ENCODE results near the gene ZNF142.

Gene ZNF142, protein sequence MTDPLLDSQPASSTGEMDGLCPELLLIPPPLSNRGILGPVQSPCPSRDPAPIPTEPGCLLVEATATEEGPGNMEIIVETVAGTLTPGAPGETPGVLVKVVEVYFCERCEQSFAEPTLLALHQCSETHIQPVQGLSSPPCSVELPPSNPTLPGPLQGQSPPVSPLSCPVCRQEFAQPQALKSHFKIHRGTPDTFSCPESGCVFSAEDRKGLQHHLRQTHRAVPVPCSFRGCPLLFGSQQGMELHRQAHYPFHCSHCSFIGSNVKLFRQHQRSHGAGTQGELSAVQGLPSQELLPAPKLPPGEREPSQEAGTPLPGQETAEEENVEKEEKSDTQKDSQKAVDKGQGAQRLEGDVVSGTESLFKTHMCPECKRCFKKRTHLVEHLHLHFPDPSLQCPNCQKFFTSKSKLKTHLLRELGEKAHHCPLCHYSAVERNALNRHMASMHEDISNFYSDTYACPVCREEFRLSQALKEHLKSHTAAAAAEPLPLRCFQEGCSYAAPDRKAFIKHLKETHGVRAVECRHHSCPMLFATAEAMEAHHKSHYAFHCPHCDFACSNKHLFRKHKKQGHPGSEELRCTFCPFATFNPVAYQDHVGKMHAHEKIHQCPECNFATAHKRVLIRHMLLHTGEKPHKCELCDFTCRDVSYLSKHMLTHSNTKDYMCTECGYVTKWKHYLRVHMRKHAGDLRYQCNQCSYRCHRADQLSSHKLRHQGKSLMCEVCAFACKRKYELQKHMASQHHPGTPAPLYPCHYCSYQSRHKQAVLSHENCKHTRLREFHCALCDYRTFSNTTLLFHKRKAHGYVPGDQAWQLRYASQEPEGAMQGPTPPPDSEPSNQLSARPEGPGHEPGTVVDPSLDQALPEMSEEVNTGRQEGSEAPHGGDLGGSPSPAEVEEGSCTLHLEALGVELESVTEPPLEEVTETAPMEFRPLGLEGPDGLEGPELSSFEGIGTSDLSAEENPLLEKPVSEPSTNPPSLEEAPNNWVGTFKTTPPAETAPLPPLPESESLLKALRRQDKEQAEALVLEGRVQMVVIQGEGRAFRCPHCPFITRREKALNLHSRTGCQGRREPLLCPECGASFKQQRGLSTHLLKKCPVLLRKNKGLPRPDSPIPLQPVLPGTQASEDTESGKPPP (N-terminal part only)

DNA sequence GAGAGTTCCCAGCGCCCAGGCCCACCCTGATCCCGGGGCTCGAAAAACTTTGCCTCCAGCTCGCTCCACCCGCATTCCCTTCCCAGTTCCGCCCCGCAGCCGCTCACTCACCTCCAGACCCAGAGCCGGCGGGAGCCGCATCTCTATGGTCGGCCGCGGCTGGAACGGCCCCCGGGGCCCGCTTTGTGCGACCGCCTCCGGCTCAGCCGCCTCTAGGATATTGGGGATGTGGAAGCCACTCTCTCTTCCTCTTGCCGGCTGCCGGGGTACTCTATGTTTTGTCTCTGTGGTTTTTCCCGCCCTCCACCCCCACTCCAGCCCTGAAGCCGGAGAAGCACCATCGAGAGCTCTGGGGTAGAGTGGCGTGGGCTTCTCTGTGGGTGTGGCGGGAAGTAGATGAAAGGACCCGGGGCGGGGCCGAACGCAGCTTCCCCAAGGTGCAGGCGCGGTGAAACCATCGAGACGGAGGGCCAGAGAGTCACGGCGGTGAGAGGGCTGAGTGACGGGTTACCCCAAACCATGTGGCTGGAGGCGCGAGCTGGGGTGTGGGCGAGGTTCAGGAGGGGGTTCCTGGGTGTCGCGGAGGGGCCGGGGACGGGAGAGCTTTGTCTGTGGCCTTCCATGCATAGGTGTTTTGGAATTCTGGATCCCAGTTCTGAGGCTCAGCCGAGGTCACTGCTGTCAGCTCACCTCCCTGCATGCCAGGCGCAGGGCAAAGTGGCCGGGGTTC lies at the start of gene ZNF142, which contains the start of gene BCS1L:
Gene ZNF142 (minus strand): TSS at position 366 of the 730 bp plus-strand sequence. CDS start 3,194 bp downstream, outside the sequence.
Gene BCS1L (plus strand): TSS at position 426 of the 730 bp plus-strand sequence. CDS start 1,305 bp downstream, outside the sequence.
- DNase-seq: peak; percentile 95

DNA sequence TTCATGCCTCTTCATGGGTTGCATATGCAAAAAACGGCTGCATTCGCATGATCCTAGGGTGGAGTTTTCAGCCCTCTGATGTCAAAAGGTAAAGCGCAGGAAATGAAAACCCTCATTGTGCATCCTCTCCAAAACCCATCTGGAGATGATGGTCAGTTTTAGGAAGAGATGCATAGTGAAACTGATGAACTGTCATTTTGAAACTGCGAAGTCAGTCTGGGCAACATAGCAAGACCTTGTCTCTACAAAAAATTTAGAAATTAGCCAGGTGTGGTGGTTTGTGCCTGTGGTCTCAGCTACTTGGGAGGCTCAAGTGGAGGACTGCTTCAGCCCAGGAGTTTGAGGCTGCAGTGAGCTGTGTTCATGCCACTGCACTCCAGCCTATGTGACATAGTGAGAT lies 48.7 kb upstream of the ZNF142 start:
- no peak for DNase-seq

DNA sequence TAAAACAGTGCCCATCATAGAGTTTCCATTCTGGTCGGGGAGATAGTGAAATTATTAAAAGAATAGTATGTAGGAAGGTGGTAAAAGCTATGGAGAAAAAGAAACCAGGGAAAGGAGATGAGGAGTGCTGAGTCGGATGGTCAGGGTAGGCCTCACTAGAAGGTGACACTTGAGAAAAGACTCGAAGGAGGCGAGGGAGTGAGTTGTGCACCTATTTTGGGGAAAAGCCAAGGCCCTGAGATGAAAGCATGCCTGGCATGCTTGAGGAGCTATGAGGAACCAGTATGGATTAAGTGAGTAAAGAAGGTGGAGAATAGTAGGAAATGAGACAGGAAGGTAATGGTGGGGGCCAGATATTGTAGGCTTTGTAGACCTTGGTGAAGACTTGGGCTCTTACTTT lies 43.9 kb upstream of the ZNF142 start:
- DNase-seq: no peak

DNA sequence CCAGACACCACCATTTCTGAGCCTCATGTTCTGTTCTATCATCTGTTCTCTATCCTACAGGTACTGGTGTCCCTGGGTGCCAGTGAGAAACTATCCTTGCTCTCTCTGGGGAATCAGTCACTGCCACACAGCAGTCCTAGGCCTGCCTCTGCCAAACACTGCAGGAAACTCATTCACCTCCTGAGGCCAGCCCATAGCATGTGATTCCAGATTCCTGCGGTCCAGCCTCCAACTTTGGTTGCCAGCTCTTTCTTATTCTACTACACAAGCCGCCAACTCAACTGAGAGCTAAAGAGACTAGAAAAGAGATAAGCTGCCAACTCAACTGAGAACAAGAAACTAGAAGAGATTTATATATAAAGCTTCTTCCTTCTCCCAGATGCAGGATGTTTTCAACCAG lies 42.4 kb upstream of the ZNF142 start:
- no peak for DNase-seq

DNA sequence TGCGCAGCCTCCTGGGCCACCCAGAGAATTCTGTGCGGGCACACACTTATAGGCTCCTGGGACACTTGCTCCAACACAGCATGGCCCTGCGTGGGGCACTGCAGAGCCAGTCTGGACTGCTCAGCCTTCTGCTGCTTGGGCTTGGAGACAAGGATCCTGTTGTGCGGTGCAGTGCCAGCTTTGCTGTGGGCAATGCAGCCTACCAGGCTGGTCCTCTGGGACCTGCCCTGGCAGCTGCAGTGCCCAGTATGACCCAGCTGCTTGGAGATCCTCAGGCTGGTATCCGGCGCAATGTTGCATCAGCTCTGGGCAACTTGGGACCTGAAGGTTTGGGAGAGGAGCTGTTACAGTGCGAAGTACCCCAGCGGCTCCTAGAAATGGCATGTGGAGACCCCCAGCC lies 39.5 kb upstream of the ZNF142 start:
- no peak for DNase-seq

DNA sequence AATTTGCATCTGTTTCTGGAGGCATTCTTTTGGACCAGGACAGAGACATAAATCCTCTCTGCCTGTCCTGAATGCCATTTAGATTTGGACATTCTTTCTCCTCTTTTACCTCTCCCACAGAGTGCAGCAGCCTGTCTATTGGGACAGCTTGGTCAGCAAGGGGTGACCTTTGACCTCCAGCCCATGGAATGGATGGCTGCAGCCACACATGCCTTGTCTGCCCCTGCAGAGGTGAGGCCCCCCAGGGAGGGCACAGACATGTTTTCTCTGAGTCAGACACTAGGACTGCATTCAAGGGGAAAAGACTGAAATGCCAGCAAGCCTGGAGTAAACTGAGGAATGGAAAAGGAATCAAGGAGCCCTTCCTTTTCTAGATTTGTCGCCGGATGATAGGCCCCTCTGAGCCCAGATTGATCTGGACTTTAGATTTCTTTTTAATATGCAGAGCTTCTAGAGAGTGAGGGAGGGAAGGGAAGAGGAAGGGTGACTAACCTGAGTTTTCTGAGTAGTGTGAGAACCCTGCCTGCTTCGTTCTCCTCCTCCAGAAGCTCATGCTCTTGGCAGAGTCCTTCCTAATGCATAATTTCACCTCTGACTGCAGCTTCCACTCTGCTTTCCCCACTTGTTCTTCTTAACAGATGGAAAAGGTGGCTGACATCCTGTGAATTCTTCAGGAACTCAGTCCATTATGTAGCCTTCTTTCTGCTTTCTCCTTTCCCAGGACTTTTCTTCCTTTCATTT lies 35.2 kb upstream of the ZNF142 start:
- no peak for DNase-seq

DNA sequence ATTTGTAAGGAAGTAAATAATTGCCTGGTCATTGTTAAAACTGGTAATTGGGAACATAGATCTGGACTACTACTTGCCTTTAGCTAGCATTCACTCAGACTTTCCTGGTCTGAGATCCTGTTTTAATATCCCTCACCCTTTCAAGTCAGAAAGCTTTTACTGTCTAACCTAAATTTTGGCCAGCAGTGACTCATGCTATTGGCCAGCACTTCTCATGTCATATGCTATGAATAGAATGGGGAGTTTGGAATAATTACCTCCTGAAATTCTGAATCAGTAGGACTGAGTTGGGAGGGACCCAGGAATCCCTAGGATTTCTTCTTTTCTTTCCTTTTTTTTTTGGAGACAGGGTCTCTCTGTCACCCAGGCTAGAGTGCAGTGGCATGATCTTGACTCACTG lies 31.8 kb upstream of the ZNF142 start:
- no peak for DNase-seq

DNA sequence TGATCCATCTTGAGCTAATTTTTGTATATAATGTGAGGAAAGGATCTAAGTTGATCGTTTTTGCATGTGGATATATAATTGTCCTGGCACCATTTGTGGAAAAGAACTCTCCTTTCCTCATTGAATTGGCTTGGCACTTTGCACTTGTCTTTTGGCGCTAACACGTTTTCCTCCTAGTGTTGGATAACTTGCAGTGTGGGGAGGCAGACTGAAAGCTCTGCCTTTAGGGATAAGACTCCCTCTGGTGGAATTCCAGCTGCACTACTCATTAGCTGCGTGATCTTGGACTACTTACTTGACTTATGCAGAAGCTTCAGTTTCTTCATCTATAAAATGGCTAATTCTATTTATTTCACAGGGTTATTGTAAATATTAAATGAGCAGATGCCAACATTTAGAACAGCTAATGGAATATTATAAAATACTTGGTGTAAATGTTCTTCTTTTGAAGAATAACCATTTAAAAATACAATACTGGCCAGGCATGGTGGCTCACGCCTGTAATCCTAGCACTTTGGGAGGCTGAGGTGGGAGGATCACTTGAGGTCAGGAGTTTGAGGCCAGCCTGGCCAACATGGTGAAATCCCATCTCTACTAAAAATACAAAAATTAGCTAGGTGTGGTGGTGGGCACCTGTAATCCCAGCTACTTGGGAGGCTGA lies 28.1 kb upstream of the ZNF142 start:
- peak; percentile 87 for DNase-seq

DNA sequence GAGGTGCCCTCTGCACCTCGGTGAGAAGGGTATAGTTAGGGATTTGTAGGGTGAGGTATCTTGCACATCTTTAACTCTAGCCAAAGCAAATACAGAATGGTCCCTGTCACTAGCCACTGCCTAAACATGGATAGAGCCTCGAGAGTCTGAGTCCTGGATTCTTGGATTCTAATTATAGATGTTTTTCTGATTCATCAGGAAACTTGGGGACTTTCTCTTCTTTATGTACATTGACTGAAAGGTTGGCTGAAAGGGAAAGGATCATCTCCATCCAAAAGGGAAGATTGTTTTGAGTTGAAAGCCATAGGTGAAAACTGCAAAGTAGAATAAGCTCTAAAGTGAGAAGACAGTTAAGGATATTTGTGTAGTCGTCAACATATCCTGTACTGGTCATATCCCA lies 20.6 kb upstream of the ZNF142 start:
- DNase-seq: no peak

DNA sequence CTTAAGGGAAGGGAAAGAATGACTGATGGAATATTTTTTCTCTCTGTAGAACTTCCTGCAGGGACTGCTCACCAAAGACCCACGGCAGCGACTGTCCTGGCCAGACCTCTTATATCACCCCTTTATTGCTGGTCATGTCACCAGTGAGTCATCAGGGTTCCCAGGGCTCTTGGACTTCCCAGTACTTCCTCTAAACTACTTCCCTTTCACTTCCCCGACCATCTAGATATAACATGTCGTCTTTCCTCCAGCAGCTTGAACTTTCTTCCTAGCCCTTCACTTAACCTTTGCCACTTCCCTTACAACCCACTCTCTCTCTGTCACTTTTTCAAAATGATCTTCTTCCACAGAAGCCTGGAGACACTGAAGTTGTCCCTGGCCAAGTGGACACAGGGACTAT lies 19.7 kb upstream of the ZNF142 start:
- no peak for DNase-seq

DNA sequence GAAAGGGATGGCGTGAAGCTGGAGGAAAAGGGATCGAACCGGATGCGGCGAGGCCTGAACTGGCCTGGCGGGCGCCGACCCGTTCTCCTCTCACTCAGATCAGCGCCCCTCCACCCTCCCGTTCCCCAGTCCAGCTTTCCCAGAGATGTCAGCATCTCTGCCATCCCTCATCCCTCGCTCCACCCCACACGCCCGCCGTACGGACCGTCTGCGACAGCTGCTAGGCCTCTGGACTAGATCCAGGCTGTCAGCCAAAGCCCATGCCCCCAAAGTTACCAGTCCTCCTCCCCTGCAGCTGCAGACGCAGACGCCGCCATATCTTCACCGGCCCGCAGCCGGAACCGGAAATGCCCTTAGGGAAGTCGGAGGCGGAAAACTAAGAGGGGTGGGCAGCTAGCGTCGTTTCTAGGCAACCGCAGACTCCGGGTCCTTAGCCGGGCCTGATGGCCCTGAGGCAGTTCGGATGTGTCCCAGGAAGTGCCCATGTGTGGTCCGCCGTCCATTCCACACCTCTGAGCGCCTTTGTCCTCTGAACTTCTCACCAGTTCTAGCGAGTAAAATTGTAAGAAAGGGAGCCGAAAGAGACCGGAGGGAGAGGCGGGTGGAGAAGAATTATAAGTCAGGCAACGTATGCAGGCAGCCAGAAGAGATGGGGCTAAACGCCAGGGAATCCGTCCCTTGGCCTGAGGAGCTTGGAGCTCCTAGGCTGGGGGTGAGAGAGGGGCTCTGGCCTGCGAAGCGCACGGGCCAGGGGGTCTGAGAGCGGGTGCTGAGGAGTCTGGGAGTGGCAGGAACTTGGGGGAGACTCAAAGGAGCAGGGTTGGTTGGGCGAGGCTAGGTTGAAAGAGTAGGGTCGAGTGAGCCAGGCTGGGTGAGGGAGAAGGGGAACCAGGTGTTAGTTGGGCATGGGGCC lies 12.5 kb upstream of the ZNF142 start, which contains the start of the genes RNF25 and STK36:
Gene RNF25 (minus strand): TSS at position 349 of the 913 bp plus-strand sequence. CDS start 32 bp downstream, at position 317.
Gene STK36 (plus strand): TSS at position 433 of the 913 bp plus-strand sequence. CDS start 744 bp downstream, outside the sequence.
- peak; percentile 91 for DNase-seq

DNA sequence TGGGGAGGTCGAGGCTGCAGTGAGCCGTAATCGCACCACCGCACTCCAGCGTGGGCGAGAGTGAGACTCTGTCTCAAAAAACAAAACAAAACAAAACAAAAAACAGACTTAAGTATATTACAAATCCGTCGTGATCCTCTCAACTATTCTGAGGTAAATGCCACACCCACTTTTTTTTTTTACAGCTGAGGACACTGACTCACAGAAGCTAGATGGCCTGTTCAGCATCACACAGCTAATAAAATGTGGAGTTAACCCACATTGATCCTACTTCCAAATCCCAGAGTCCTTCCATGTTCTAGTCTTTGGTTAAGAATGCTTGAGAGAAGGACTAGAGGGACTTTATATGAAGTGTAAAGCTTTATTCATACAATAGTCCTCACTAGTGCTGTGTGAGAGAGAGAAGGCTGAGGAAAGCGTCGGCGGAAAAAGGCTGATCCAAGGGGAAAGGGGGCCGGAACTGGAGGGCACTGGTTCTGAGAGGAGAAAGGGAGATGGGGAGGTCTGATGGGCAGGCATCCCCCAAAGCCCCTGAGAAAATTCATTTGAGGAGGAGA lies 11.8 kb upstream of the ZNF142 start:
- peak; percentile 35 for DNase-seq

DNA sequence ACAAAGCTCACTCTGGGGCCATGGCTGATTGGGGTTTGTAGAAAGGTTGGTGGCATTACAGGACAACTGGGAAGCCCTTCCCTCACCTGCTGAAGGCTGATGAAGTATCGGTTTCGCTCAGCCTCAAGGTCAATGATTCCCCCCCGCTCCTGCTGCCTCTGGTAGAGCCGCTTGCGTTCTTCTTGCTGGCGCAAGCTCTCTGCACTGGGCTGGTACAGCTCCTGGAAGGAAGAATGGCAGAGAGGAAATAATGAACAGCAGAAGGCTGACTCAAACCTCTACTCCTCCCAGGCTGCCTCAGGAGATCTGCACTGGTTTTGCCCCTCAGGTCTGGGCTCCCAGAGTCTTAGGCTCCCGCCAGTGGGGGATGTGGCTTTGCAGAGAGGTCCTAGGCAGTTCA lies 5.2 kb upstream of the ZNF142 start:
- no peak for DNase-seq

DNA sequence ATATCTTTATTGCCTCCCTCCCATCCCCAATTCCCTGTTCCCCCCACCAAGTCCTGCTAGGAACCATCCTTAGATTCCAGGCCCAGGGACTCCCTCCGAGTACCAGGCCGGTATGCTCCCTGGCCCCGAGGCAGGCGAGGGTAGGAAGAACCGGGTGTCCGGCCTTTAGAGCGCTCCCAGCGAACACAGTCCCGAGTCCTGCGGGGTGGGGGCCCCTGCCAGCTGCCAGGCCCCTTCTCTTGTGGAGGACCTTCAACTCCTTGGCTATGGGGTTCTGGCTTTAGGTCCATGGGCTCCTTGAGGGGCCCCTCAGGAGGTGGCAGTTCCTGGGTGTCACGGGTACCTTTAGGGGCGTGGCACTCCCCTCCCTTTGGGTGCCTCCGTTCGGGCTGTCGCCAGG lies 4.5 kb upstream of the ZNF142 start:
- no peak for DNase-seq

DNA sequence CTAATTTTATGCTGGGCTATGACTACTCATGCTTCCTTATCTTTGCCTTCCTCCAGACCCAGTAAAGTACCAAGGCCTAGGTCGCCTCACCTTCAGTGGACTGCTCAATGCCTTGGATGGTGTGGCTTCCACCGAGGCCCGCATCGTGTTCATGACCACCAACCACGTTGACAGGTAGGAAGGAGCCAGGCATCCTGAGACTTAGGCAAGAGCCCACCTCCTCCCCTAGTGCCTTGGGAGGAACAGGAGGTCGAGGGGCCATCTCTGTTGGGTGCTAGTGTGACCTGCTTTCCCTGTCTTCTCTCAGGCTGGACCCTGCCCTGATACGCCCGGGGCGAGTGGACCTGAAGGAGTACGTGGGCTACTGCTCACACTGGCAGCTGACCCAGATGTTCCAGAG lies 3.4 kb upstream of the ZNF142 start:
- no peak for DNase-seq

DNA sequence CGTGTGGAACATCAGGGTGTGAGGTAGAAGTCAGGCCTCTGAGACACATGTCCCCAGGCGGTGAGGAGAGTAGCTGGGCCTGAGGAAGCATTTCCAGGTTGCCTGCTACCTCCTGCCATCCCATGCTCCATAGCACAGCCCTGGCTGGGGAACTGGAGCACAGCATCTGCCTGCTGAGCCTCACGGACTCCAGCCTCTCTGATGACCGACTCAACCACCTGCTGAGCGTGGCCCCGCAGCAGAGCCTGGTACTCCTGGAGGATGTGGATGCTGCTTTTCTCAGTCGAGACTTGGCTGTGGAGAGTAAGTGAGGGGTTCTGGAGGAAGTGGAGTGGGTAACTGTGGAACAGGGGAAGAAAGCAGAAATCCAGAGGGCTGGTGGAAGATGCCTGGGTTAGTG lies 3.0 kb upstream of the ZNF142 start:
- DNase-seq: no peak

DNA sequence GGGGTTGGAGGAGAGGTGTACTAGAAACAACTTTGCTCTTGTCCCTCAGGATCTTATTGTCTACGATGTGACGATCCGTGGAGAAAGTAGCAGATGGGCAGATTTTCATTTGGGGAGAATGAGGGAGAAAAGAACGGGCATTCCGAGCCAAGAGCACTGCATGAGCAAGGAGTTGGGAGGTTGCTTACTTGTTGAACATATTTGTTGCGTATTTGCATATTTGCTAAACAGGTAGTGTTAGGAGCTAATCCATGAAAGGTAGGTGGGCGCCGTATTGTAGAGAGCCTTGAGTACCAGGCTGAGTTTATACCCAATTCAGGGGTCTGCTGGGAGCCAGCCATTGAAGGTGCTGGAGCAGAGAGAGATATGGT lies 550 bp upstream of the ZNF142 start:
- no peak for DNase-seq

DNA sequence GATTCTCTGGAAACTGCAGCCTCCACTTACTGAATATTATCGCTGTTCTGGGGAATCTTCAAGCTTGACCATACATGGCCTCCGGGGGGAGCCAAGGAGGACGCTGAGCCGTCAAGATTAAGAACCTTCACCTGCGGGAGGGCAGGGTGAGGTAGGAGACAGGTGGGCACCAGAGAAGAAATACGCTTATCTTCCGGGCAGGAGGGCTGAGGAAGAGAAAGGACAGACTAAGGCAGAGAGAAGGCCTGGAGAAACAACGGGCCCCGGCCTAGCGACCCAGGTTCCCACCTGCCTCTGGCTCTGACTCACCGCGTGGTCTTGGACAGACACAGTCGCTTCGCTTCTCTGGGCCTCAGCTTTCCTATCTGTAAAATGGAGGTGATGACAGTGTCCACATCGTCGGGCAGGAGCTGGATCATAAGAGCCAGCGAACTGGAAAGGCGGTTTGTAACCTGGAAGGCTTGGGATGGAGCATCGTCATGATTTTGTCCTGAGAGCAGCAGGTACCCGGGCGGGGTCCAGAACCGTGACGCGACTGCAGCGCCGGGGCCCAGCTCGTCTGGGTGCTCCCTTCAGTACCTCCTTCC lies 659 bp downstream of the ZNF142 start:
- peak; percentile 70 for DNase-seq

DNA sequence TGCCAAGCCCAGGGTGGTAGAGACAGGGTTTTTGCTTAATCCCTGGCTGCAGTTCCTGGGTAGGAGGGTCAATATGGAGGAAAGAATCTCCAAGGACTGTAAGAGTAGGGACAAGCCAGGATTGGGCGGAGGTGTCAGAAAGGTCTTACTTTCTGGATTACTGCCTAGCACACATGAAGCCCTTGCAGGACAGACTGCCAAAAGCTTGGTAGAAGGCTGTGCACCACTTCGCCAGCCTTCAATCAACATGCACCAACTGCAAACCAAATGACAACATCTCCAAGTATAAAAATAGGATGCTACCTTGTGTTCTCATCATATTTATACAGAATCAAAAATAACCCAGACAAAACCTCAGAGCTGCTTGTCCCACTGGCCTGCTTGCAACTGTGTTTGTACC lies 3.7 kb downstream of the ZNF142 start:
- no peak for DNase-seq

Measured in hematopoietic multipotent progenitor cell treated with erythropoietin and hydrocortisone succinate and interleukin-3 and kit ligand, for 8 days (in vitro differentiated cells).